ENCODE data around the gene BRMS1L. TPM values are rescaled to one million over a fixed set of nuclear protein-coding genes. Genes with fewer than 3 reads are reported as not detected.

Gene BRMS1L
- total and polyA plus RNA-seq, 10 of the 15 experiments (the other 5 are each of a cell fraction or from before 2014, with no cell fraction given): 5.3 to 26.7 (median 8.3) TPM

- FAIRE-seq (no peak), ATAC-seq (no peak), DNase-seq (ENCODE audit: low read depth, low spot score) (no peak)
- Histone ChIP-seq H3K36me3 (ENCODE audit: control insufficient read depth in 2 of 2, insufficient read depth in 2 of 2, low read length in 1 of 2) (no peaks in the 10 kb centered on the region; a peak in 2 of 4 replicates), H3K4me3 (no peak overlapping the region), H3K4me1 (ENCODE audit: control insufficient read depth, insufficient read depth, low read length) (no peaks in the 10 kb centered on the region), H3K27ac (ENCODE audit: control insufficient read depth, insufficient read depth) (no peak overlapping the region), H3K27me3 (replicated peaks in 1 of 2; ENCODE audit: control insufficient read depth in 2 of 2, insufficient read depth in 2 of 2, low read length in 1 of 2) (no peaks in the 10 kb centered on the region), H2AFZ (ENCODE audit: control insufficient read depth, low read depth, low read length) (no peak overlapping the region), H4K20me1 (ENCODE audit: control insufficient read depth, insufficient read depth) (no peaks in the 10 kb centered on the region), H3K4me2 (ENCODE audit: control insufficient read depth, insufficient read depth) (no peak overlapping the region), H3K9ac (ENCODE audit: control insufficient read depth, insufficient read depth, low read length) (no peak overlapping the region), H3K9me3 (replicated peaks; ENCODE audit: control insufficient read depth, insufficient read depth, low read length) (no peaks in the 10 kb centered on the region), H3K79me2 (ENCODE audit: control insufficient read depth, insufficient read depth, low read length) (peaks cover 12% of the 10 kb centered on the region)
- in situ Hi-C loops (cut with MboI): no loop called here
- intact Hi-C loops (cut with micrococcal nuclease; ENCODE audit: unreplicated experiment): no loop called here
- 64% methylated on average over 1 of the region's 1 CpG for WGBS (ENCODE audit: insufficient coverage, insufficient replicate concordance, low lambda C conversion rate, missing lambda C conversion rate)
- RAD21 ChIA-PET (ENCODE audit: unreplicated experiment): no interaction called here
- TF ChIP-seq ZNF217 (IDR thresholded peaks at IDR 0.05): no peak
- TF ChIP-seq POLR2AphosphoS5 (IDR thresholded peaks at IDR 0.05; ENCODE audit: low read length): no peak
- no peak for TF ChIP-seq NKRF (conservative IDR thresholded peaks at IDR 0.05)
- no peak for TF ChIP-seq ZNF24 (IDR thresholded peaks at IDR 0.05)
- TF ChIP-seq EP300 (IDR thresholded peaks at IDR 0.05; ENCODE audit: borderline replicate concordance in 1 of 2, control insufficient read depth in 1 of 2, low read depth in 2 of 2, low read length in 2 of 2): no peak
- TF ChIP-seq MEF2B (IDR thresholded peaks at IDR 0.05; ENCODE audit: partially characterized antibody, poor library complexity, severe bottlenecking): no peak
- TF ChIP-seq ZNF592 (IDR thresholded peaks at IDR 0.05): no peak
- TF ChIP-seq, protein P1, sequence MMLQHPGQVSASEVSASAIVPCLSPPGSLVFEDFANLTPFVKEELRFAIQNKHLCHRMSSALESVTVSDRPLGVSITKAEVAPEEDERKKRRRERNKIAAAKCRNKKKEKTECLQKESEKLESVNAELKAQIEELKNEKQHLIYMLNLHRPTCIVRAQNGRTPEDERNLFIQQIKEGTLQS (IDR thresholded peaks at IDR 0.05; ENCODE audit: borderline replicate concordance, extremely low read depth, low read depth, low read length): no peak
- TF ChIP-seq SREBF2 (IDR thresholded peaks at IDR 0.05; ENCODE audit: low read length): no peak
- TF ChIP-seq EZH2 (IDR thresholded peaks at IDR 0.05; ENCODE audit: borderline replicate concordance, control insufficient read depth, low read depth, low read length): no peak
- TF ChIP-seq CHD1 (IDR thresholded peaks at IDR 0.05; ENCODE audit: low read depth, low read length): no peak
- TF ChIP-seq CBFB (IDR thresholded peaks at IDR 0.05; ENCODE audit: low read depth): no peak
- POLR2A ChIA-PET: no interaction called here
- no TSS peak for BruUV-seq (replicated peaks)
- SMC1A ChIA-PET (ENCODE audit: uncharacterized antibody, unreplicated experiment): no interaction called here
- CTCF ChIA-PET: no interaction called here
Measured at GRCh38 chr14:35829449-35829848, 3.3 kb downstream of the BRMS1L start.
